Measurements from ENCODE around the gene SCARB1. TPM values are rescaled to one million over a fixed set of nuclear protein-coding genes. Genes with fewer than 3 reads are reported as not detected.

The SCARB1 gene
- total RNA-seq, 4 donors from 2014 or later: 2.1 to 37.0 (median 9.6) TPM

DNA sequence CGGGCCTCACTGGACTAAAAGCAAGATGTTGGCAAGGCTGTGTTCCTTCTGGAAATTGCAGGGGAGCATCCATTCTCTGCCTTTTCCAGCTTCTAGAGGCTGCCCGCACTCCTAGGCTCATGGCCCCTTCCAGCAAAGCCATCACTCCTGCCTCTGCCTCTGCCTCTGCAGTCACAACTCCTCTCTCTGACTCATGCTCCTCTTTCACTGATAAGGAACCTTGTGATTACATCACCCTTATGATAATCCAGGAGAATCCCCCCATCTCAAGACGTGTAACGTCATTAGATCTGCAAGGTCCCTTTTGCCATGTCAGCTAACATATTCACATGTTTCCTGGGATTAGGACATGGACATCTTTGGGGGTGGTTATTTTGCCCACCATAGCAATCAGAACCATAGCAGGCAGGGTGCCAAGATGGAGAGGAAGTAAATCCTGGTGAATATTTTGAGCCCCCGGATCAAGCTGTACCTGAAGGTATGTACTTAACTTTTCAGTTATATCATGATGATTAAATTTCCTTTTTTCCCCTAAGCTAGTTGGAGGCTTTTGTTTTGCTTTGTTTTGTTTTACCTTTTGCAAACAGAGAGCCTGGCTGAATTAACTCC, 123.6 kb downstream of the SCARB1 start:
- intact Hi-C loops (cut with DNase I; ENCODE audit: low total_unique reads): no loop called here
- no peaks in the 10 kb centered on the region for H3K36me3 ChIP-seq
- peaks cover 0 to 6% of the 10 kb centered on the region in 2 donors for H3K4me1 ChIP-seq
- H3K27ac ChIP-seq: peak overlapping the region; percentile 45 to 67
- H3K9me3 ChIP-seq: no peaks in the 10 kb centered on the region
- DNase-seq: no peak
- H3K4me3 ChIP-seq: no peak overlapping the region
- TF ChIP-seq, protein P1, sequence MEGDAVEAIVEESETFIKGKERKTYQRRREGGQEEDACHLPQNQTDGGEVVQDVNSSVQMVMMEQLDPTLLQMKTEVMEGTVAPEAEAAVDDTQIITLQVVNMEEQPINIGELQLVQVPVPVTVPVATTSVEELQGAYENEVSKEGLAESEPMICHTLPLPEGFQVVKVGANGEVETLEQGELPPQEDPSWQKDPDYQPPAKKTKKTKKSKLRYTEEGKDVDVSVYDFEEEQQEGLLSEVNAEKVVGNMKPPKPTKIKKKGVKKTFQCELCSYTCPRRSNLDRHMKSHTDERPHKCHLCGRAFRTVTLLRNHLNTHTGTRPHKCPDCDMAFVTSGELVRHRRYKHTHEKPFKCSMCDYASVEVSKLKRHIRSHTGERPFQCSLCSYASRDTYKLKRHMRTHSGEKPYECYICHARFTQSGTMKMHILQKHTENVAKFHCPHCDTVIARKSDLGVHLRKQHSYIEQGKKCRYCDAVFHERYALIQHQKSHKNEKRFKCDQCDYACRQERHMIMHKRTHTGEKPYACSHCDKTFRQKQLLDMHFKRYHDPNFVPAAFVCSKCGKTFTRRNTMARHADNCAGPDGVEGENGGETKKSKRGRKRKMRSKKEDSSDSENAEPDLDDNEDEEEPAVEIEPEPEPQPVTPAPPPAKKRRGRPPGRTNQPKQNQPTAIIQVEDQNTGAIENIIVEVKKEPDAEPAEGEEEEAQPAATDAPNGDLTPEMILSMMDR (IDR thresholded peaks at IDR 0.05): no peak
- no peak for TF ChIP-seq POLR2A (IDR thresholded peaks at IDR 0.05)
- no peaks in the 10 kb centered on the region for H3K27me3 ChIP-seq

DNA sequence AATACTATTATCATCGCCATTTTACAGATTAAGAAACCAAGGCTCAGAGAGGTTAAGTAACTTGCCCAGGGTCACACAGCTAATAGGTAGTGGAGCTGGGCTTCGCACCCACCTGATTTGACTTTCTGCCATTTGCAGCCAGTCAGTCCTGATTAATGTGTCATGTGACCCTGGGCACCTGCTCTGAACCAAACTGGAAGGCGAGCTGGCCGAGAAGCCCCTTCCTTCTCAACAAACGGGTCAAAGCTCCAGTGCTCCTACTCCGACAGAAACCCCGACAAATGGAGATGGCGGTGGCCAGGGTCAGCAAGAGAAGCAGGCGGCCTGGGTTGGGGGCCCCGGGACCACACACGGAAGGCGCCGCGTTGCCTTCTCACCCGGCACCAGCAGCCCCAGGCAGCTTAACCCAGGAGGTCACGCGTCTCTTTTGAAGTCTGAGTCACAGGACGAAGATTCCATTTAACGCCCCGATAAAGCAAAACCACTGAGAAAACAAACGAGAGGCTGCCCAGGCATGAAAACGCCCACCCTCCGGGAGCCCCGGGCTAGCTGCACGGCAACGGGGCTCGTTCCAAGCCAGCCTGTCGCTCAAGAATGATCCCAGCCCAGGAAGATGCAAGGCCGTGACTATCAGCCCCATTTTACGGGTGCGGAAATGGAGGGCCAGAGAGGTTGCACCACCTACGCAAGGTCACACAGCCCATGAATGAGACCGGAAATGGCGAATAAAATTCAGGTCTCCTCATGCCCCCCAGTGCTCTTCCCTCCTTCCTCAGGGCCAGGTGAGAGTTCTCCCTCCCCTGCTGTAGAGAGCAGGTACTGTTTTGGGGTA, 124.8 kb downstream of the SCARB1 start:
- no peak overlapping the region for H3K27ac ChIP-seq
- no peaks in the 10 kb centered on the region for H3K27me3 ChIP-seq
- no peaks in the 10 kb centered on the region for H3K36me3 ChIP-seq
- DNase-seq: no peak
- TF ChIP-seq, protein P1 (IDR thresholded peaks at IDR 0.05): no peak
- no peak for TF ChIP-seq POLR2A (IDR thresholded peaks at IDR 0.05)
- peaks cover 0 to 6% of the 10 kb centered on the region in 2 donors for H3K4me1 ChIP-seq
- H3K9me3 ChIP-seq: no peaks in the 10 kb centered on the region
- intact Hi-C loops (cut with DNase I; ENCODE audit: low total_unique reads): no loop called here
- no peak overlapping the region for H3K4me3 ChIP-seq

DNA sequence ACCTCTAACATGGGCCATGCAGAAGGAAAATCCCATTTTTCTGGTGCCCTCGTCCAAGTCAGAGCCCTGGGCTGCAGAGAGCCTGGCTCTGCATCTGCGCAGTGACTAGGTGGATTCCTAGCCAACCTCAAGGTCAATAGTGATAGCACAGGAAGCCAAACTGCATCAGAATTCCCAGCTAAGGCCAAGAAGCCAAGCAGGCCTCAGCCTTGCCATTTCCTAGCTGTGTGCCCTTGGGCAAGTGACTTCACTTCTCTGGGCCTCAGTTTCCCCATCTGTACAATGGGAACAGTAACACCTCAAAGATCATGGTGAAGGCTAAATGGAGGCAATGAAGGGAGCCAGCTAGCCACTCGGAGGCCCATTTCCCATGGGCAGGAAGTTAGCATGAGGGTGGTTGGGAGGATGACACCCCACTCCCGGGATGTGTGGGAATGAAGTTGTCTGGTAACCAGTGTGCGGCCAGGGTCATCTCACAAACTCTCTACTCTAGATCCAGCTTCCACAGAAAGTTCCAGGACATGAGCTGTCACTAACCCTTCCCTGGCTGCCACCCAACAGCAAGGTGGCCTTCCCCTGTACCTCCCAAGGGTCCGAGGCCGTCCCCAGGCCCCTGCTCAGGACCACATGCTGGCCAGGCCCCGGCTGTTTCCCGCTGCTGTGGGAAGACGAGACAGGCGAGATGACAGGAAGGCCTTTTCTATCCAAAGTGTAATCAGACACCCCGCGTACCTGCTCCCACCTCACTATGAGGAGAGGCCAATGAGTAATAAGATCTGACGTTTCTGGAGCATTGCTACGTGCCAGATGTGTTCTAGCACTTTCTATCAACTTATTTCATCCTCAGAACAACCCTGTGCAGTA, 125.7 kb downstream of the SCARB1 start:
- intact Hi-C loops (cut with DNase I; ENCODE audit: low total_unique reads): no loop called here
- H3K4me3 ChIP-seq: no peak overlapping the region
- no peaks in the 10 kb centered on the region for H3K36me3 ChIP-seq
- H3K4me1 ChIP-seq: peaks cover 0 to 6% of the 10 kb centered on the region in 2 donors
- no peak for TF ChIP-seq POLR2A (IDR thresholded peaks at IDR 0.05)
- H3K27me3 ChIP-seq: no peaks in the 10 kb centered on the region
- H3K27ac ChIP-seq: no peak overlapping the region
- H3K9me3 ChIP-seq: no peaks in the 10 kb centered on the region
- DNase-seq: no peak

DNA sequence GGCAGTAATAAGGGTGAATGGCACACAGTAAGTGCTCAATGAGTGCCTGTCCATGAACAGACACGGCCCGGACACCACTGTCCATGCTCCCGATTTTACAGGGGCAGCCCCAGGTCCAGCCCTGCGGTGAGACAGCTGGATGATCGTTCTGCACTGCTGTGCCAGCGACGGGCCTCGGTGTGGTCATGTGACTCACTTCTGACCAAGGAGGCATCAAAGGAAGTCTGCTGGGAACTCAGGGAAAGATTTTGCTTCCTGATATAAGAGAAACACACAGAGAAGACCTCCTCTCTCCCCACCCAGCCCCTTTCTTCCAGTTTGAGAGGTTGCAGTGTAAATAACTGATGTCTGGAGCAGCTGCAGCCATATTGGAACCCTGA, 126.6 kb downstream of the SCARB1 start:
- no peaks in the 10 kb centered on the region for H3K27me3 ChIP-seq
- no peak overlapping the region for H3K27ac ChIP-seq
- intact Hi-C loops (cut with DNase I; ENCODE audit: low total_unique reads): no loop called here
- H3K36me3 ChIP-seq: no peaks in the 10 kb centered on the region
- TF ChIP-seq, protein P1 (IDR thresholded peaks at IDR 0.05): no peak
- TF ChIP-seq POLR2A (IDR thresholded peaks at IDR 0.05): no peak
- H3K9me3 ChIP-seq: no peaks in the 10 kb centered on the region
- DNase-seq: no peak
- no peak overlapping the region for H3K4me3 ChIP-seq
- peaks cover 0 to 6% of the 10 kb centered on the region in 2 donors for H3K4me1 ChIP-seq

DNA sequence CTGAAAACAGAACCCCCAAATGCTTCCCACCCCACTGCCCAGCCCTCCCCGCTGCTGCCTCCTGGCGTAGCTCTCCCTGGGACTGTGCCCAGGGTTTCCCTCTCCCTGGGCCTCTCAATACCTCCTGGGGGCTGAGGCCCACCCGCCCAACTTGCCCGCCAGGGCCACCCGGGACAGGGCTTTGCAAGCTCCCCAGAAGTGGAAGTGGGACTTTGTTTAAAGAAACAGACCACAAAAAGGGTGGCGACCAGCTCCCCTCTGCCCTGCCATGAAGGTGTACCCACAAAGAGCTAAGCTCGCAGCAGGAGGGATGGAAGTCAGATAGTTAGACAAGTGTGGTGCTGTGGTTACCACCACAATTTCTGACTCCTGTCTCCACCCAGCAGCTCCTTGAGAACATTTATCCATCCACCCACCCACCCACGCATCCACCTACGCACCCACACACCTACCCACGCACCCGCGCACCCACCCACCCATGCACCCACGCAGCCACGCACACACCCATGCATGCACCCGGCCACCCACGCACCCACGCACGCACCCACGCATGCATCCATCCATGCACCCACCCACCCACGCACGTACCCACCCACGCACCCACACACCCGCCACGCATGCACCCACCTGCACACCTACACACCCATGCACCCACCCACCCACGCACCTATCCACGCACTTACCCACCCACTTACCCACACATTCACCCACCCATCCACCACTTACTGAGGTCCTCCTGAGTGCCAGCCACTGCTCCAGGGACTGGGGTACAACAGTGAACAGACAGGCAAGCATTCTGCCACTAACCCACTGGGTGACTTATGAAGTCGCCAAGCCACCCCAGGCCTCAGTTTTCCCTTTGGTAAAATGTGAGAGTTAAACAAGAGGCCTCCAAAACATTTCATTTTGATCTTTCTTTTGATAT, 127.3 kb downstream of the SCARB1 start:
- Histone ChIP-seq H3K4me3 (no peak overlapping the region), H3K9me3 (no peaks in the 10 kb centered on the region), H3K27me3 (no peaks in the 10 kb centered on the region), H3K36me3 (no peaks in the 10 kb centered on the region), H3K4me1 (peaks cover 0 to 6% of the 10 kb centered on the region in 2 donors), H3K27ac (no peak overlapping the region)
- no peak for DNase-seq
- TF ChIP-seq, protein P1 (IDR thresholded peaks at IDR 0.05): no peak
- no peak for TF ChIP-seq POLR2A (IDR thresholded peaks at IDR 0.05)
- intact Hi-C loops (cut with DNase I; ENCODE audit: low total_unique reads): no loop called here
